GM04504 (cell line): ENCODE measurements around the gene ACP3.

Source experiments
- DNase-seq: peaks from one replicate; pipeline ENCODE4 v3.0.0-alpha.2; 2012; ENCODE audit warnings: low read depth

The ACP3 gene

DNA sequence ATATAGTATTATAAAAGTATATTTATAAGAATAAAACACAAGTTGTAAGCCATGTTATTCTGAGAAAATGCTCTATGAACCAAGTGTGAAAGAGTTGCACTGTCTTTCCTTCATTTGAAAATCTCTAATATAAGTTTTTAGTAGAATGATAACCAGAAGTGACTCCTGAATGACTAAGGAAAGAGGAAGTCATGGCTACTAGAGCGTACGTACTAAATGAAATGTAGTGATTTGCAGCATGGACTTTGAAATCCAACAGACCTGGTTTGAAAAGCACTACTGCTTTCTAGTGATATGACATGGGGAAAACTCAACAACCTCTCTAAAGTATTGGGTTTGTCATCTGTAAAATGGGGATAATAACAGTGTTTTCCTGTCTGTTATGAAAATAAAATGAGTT lies 89.8 kb downstream of the ACP3 start:
- DNase-seq: no peak
